Measurements from ENCODE around the gene KRT72. TPM values are rescaled to one million over a fixed set of nuclear protein-coding genes. Genes with fewer than 3 reads are reported as not detected.

The KRT72 gene
- total and polyA plus RNA-seq, 10 donors, result 0.52 to 2.2 (median 0.93) TPM; not detected in 1

- Histone ChIP-seq H3K27ac (no peak overlapping the region), H3K4me3 (no peak overlapping the region), H3K27me3 (replicated peaks in 1 of 7) (peaks cover 0 to 49% (median 0%) of the 10 kb centered on the region in 7 donors), H3K4me1 (no peaks in the 10 kb centered on the region), H3K36me3 (no peaks in the 10 kb centered on the region), H3K9me3 (no peaks in the 10 kb centered on the region)
- 75 to 92% (median 87%) methylated on average over 9 to 10 of the region's 10 CpGs for WGBS, 5 donors
- no peak for TF ChIP-seq POLR2A (IDR thresholded peaks at IDR 0.05)
- TF ChIP-seq POLR2AphosphoS5 (IDR thresholded peaks at IDR 0.05), result no peak
- no peak for TF ChIP-seq CTCF (IDR thresholded peaks at IDR 0.05 in 8 of 11, conservative IDR thresholded peaks at IDR 0.05 in 3 of 11)
- peak; percentile 61 for DNase-seq
- intact Hi-C loops (cut with DNase I; ENCODE audit: low total_unique reads), result no loop called here
Observed at GRCh38 chr12:52570511-52570910, 30.8 kb downstream of the KRT72 start.

- intact Hi-C loops (cut with DNase I; ENCODE audit: low total_unique reads), result no loop called here
- H3K4me1 ChIP-seq, result no peaks in the 10 kb centered on the region
- no peak for DNase-seq
- H3K27me3 ChIP-seq (replicated peaks in 1 of 7), result peaks cover 0 to 48% (median 0%) of the 10 kb centered on the region in 7 donors
- no peaks in the 10 kb centered on the region for H3K36me3 ChIP-seq
- H3K4me3 ChIP-seq, result no peak overlapping the region
- TF ChIP-seq CTCF (IDR thresholded peaks at IDR 0.05 in 8 of 11, conservative IDR thresholded peaks at IDR 0.05 in 3 of 11), result no peak
- no peak for TF ChIP-seq POLR2AphosphoS5 (IDR thresholded peaks at IDR 0.05)
- TF ChIP-seq POLR2A (IDR thresholded peaks at IDR 0.05), result no peak
- WGBS, 5 donors, result 87 to 97% (median 95%) methylated on average over 12 of the region's 12 CpGs
- no peak overlapping the region for H3K27ac ChIP-seq
- no peaks in the 10 kb centered on the region for H3K9me3 ChIP-seq
Observed at GRCh38 chr12:52568111-52568510, 33.2 kb downstream of the KRT72 start.

DNA sequence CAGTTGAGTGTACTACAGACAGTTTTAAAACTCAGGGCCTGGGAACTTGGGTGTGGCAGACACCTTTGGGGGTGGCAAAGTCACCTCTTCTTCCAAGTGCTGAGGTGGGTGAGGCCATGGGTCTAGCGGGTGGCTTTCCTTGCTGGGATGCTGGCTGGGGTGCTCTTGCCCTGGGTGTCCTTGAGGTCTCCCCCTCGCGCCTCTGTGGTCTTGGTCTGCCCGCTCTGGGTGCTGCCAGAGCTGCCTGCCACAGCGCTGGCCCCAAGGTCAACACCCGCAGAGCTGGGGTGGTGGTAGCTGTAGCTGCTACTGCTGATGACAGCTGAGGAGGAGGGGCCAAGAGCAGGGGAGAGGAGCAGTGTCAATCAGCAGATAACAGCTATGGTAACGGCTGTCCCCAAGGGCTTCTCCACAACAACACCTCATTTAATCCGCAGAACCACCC is 34.4 kb downstream of the KRT72 start:
- DNase-seq, result peak; percentile 83
- H3K36me3 ChIP-seq, result no peaks in the 10 kb centered on the region
- H3K9me3 ChIP-seq, result no peaks in the 10 kb centered on the region
- no peaks in the 10 kb centered on the region for H3K4me1 ChIP-seq
- WGBS, 5 donors, result 73 to 81% (median 74%) methylated on average over 7 to 8 of the region's 8 CpGs
- H3K27me3 ChIP-seq (replicated peaks in 1 of 7), result peaks cover 0 to 50% (median 0%) of the 10 kb centered on the region in 7 donors
- H3K4me3 ChIP-seq, result no peak overlapping the region
- TF ChIP-seq POLR2AphosphoS5 (IDR thresholded peaks at IDR 0.05), result peak in 2 of 3 donors; percentile 25 to 36
- no peak for TF ChIP-seq CTCF (IDR thresholded peaks at IDR 0.05 in 8 of 11, conservative IDR thresholded peaks at IDR 0.05 in 3 of 11)
- intact Hi-C loops (cut with DNase I; ENCODE audit: low total_unique reads), result no loop called here
- peak overlapping the region in 1 of 8 donors; percentile 38 for H3K27ac ChIP-seq

DNA sequence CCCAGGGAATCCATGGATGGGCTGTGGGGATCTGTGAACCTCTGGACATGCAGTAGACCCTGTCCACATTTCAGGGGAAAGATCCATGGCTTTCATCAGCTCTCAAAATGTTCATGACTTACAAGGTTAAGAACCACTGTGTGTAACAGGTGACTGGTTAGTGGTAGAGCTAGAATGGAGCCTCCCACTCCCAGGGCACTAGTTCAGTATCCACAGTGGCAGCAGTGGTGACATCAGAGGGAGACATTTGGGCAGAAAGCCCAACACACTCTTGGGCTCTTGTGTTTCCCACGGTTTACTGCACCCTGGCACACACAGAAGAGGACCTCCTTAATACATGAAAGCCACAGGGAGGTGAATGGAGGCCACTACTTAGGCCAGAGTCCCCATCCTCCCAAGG is 36.7 kb downstream of the KRT72 start:
- Histone ChIP-seq H3K9me3 (no peaks in the 10 kb centered on the region), H3K4me1 (no peaks in the 10 kb centered on the region), H3K27ac (no peak overlapping the region), H3K36me3 (no peaks in the 10 kb centered on the region), H3K4me3 (no peak overlapping the region), H3K27me3 (replicated peaks in 1 of 7) (peaks cover 0 to 43% (median 0%) of the 10 kb centered on the region in 7 donors)
- 27 to 70% (median 50%) methylated on average over 1 of the region's 1 CpG for WGBS, 5 donors
- no peak for TF ChIP-seq CTCF (IDR thresholded peaks at IDR 0.05 in 8 of 11, conservative IDR thresholded peaks at IDR 0.05 in 3 of 11)
- no peak for TF ChIP-seq POLR2AphosphoS5 (IDR thresholded peaks at IDR 0.05)
- no peak for TF ChIP-seq POLR2A (IDR thresholded peaks at IDR 0.05)
- intact Hi-C loops (cut with DNase I; ENCODE audit: low total_unique reads), result no loop called here
- DNase-seq, result no peak

Data from spleen (tissue), 11 donors.